ENCODE results near the gene RASSF4.
A peak's percentile ranks its signal among the peaks of the same experiment; 100 is the strongest.

Gene RASSF4

GRCh38 chr10:44929356-44930255 lies 30.0 kb upstream of the RASSF4 start:
- no peak for DNase-seq

- no peak for DNase-seq
Measured at GRCh38 chr10:44930904-44931620, 28.5 kb upstream of the RASSF4 start.

GRCh38 chr10:44931621-44932516 lies 27.7 kb upstream of the RASSF4 start:
- no peak for DNase-seq

DNA sequence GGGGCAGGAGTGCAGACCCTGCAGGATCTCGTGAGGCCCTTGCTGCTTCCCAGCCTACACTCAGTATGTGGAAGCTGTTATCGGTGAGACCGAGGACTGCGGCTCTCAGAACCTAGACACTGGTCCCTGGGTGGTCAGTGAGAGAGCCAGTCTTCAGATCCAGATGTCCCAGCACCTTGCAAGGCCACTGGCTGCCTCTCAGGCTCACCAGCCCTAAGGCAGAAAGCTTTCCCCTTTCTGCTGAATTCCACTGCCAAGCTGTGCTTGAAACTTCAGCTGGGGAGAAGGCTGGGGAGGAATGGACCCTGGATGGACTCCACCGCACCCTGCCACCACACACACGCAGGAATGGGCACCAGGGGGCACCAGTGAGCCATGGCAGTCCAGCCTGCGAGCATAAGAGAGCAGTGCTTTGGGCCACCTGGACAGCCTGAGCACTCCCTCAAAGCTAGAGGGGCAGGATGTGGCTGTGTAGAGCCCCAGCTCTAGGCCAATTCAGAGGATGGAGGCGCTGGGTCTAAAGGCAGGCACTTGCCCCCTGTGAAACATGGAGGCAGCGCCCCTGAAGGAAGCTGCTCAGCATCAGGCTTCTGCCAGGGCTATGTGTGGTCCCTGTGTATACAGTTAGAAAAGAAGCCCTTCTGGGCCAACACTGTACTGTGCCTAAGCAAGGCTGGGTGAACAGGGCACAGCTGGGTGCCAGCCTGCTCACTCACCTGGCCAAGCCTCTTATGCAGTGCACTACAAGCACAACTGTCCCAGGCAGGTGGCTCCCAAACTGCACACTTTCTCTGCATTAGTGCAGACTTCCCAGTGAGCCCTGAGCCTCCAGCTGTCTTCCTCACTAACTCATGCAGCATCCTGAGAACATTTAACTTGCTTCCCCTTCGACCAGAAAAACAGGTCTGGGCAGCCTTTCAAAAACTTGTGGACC lies 26.8 kb upstream of the RASSF4 start:
- peak; percentile 43 for DNase-seq

DNA sequence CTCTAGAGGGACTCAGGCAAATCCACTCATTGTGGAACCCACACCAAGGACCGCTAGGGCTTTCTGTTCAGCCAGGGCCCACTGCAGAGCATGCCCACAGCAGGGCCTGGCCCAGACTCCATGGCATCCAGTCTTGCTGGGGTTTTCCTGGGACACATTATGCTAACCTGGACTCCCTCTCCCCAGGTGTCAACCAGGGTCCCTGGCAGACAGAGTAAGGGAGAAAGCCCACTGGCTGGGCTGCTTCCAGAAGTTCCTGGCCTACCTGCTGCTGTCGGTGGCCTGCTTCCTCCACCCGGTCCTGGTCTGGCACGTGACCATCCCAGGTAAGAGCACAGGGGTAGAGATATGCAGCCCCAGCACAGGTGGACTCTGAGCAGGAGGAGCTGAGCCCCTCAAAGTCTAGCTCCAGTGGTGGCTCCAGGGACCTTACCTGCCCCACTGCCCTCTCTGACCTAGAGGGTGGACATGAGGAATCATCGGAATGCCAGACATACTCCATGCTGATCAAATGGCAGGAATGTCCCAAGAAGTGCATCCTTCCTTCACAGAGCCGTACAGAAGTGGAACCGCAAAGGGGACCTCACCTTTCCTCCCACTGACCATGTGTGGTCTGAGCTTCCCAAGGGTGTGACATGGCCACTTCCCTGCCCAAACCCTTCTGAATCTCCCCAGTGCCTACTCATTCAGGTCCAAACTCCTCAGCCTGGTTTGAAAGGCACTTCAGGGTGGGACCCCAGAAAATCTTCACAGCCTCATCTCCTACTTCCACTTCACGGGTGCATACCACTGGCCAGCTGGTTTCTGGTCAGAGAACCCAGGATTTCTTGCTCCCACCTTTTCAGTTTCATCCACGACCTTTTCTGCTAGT lies 25.9 kb upstream of the RASSF4 start:
- no peak for DNase-seq

DNA sequence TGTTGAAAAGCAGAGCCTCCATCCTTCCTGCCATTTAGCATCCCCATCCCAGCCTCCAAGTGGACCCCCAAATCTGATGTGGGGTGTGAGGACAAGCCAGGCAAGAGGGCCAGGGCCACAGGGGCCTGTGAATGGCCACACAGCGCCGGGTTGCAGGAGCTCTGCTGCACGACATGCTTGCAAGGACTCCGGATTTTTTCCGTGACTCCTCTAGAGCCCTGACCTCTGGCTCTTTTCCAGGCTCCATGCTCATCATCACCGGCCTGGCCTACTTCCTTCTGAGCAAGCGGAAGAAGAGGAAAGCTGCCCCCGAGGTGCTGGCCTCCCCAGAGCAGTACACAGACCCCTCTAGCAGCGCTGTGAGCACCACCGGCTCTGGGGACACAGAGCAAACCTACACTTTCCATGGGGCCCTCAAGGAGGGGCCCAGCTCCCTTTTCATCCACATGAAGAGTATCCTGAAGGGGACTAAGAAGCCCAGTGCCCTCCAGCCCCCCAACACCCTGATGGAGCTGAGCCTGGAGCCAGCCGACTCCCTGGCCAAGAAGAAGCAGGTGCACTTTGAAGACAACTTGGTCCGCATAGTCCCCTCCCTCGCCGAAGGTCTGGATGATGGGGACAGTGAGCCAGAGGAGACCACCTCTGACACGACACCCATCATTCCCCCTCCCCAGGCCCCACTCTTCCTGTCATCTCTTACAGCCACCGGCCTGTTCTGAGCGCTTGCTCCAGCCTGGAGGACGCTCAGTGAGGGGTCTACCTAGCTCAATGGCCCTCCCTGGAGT lies 25.0 kb upstream of the RASSF4 start:
- DNase-seq, result no peak

GRCh38 chr10:44935201-44935965 lies 24.2 kb upstream of the RASSF4 start:
- DNase-seq, result no peak

DNA sequence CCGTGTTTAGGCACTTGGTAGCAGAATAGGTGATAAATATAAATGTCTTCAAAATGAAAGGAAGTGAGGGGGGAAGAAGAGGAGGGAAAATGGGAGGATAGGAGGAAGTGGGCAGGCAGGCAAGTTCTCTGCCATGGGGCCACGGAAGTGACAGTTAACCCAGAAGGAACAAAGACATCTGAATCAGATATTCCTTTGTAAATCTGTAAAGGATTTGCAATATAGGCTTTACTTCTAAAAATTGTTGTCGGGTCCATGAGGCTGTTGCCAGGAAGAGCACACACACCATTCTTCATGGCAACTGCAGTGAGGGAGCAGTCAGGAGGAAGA lies 23.7 kb upstream of the RASSF4 start:
- DNase-seq, result no peak

DNA sequence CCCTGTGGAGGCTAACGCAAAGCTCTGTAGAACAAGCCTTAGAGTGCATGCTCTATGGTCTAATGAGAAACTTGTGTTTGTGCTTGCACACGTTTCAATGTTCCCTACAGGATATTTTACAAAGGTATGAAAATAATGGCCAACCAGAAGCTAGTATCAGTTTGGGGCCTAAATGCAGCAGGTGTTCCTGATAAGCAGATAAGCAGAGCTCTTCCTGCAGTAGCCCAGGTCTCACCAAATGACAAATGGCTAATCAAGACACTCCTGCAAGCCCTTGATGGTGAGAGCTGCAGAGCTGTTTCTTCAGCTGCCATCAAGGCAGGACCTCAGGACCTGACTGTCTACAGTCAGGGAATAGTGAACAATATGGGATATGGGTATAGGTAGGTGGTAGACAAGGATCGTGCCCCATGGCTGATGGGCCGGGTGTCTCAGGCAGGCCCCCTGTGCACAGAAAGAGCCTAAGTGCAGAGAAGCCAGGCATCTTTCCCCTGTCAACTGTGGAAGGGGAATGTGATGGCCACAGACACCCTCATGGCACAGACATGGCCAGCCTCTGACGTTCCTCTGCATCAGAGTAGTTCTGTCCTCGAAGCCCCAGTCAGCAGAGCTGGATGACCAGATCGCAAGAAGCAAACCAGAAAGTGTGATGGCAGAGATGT lies 23.2 kb upstream of the RASSF4 start:
- DNase-seq, result no peak

DNA sequence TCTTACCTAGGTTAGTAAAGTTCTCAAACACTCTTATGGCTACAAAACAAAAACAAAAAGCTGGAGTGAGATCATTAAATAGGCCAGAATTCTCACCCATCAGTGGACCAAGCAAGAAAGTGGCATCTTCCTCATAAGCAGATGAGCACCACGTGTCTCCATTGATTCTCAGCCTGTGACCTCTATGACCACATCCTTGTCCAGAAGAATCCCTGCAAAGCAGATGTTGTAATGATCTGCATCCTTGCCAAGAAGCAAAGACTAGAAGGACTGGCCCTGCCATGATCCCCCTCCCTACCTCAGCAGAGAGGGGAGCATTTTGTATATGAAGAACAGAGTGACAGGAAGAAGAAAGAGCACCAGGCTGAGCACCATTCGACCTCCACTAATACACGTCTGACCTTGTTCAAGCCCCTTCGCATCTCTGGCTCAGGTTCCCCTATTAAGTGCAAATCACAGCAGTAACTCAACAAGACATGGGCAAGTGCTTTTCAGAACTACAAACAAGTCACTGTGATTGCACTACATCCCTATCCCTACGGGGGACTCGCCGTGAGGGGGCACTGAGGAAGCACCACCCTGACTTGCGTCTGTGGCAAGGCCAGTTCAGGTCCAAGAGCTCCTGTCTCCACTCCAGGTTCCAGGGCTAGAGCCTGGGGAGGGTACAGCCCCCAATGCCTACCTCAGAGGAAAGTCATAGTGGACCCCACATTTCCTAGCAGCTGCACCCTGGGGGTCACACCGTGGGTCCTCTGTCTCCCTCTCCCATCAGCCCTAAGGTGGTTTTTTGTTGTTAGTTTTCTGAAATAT lies 22.2 kb upstream of the RASSF4 start:
- DNase-seq, result no peak

DNA sequence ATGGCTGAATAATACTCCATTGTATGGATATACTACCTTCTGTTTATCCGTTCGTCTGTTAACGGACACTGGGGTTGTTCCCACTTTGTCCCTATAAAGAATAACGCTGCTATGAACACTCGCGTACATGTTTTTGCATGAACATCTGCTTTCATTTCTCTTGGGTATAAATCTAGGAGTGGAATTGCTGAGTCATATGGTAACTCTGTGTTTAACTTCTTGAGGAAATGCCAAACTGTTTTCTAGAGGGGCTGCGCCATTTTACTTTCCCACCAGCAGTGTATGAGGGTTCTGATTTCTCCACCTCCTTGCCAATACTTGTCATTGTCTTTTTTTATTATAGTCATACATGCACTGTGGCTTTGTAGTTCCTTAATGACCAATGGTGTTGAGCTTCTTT lies 20.6 kb upstream of the RASSF4 start:
- DNase-seq, result no peak

GRCh38 chr10:44939691-44940401 lies 19.8 kb upstream of the RASSF4 start:
- no peak for DNase-seq

GRCh38 chr10:44944354-44944753 lies 15.2 kb upstream of the RASSF4 start:
- no peak for DNase-seq

DNA sequence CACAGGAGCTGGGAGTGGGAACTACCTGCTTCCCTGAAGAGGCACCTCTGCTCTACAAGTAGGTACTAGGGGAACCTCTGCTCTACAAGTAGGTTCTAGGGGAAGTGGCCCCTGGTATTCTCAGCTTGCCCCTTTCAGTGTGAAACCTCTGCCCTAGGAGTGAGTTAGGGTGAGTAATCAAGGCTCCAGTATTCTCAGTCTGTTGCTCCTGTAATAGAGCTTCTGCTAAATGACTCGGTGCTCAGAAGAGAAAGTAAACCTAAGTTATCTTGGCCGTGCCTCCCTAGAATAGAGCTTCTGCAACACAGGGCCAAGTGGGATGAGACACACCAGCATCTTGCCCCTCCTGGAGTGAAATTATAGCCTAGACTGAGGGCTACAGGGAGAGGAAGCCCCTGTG lies 13.4 kb upstream of the RASSF4 start:
- DNase-seq, result no peak

DNA sequence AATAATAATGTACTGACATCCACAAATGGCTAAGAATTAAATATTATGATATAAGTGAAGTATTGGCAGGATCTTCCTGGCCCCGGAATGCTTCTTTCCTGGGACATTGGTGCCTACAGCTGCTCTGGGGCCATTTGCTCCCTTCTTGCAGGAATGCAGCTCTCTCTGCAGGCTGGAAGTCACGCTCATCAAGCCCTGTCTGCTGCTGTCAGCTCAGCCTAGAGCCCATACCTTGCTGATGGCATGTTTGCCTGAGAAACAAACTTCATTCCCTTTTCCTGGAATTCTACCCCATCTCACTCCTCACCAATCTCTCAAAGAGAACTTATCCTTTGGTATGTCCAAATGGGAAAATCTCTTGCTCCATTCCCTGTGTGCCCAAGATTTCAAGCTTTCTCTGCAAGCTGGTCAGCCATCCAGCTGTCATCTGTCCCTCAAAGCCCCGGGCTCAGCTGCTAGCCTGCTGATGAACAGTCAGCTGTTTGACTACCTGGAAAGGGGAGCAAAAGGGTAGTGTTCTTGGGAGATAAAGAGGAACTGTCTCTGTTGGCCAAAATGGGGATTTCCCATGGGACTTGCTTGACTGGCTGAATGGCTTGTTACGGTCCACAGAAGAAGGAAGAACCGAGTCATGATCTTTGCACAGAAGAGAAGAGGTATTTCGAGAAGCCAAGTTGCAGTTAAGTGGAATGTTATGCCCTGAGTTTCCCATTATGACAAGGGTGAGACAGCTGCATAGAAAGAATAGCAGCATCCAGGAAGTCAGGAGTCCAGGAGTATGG lies 12.0 kb upstream of the RASSF4 start:
- no peak for DNase-seq

DNA sequence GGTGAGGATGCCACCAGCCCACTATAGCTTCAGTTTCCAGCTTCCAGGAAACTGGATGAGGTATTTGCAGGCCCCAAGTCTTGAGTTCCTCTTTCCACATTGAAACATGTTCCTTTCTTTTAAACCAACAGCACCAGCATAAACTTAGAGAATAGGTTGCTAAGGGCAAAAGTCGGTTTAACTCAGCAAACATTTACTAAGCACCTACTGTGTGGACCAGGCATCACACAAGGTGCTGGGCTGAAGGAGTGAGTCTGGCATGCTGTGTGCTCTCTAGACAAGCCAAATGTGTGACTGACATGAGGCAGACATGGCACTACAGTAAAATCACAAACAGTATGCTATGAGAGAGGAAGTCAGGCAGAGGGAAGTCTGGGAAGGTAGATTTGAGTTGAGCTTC lies 11.0 kb upstream of the RASSF4 start:
- no peak for DNase-seq

Data from NCI-H1048 (cell line).